ENCODE results near the gene SYTL4.

DNA sequence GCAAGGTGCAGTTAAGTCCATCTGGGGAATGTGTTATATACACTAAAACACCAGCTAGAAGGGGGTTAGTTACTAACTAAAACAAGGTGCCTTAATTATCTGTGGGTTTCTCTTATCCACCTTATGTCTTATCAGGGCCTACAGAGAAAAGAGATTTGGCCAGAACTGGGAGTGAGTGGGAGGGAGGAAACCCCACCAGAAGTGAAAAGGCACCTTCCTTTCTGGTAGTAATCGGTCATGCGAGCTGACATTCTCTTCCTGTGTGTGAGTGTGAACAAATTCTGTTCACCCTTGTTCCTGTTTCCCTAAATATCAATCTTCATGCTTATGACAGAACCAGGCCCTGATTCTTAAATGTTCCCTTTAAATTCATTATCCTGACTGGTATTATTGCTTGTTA is 44.4 kb downstream of the SYTL4 start:
- no peak for TF ChIP-seq POLR2A (IDR thresholded peaks at IDR 0.05)
- TF ChIP-seq, protein P1, sequence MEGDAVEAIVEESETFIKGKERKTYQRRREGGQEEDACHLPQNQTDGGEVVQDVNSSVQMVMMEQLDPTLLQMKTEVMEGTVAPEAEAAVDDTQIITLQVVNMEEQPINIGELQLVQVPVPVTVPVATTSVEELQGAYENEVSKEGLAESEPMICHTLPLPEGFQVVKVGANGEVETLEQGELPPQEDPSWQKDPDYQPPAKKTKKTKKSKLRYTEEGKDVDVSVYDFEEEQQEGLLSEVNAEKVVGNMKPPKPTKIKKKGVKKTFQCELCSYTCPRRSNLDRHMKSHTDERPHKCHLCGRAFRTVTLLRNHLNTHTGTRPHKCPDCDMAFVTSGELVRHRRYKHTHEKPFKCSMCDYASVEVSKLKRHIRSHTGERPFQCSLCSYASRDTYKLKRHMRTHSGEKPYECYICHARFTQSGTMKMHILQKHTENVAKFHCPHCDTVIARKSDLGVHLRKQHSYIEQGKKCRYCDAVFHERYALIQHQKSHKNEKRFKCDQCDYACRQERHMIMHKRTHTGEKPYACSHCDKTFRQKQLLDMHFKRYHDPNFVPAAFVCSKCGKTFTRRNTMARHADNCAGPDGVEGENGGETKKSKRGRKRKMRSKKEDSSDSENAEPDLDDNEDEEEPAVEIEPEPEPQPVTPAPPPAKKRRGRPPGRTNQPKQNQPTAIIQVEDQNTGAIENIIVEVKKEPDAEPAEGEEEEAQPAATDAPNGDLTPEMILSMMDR (IDR thresholded peaks at IDR 0.05): no peak
